OCI-LY7 (cell line): Measurements from ENCODE around the gene FHOD3. TPM values are rescaled to one million over a fixed set of nuclear protein-coding genes. Genes with fewer than 3 reads are reported as not detected.

Experiments used
- BruUV-seq: library from RNA; stranded (reverse); fragments of 400-500 nt; replicated peaks from 2 replicates; lab custom pipeline; 2021; lab: Mats Ljungman, UMichigan
- CTCF ChIA-PET: fragments of 300-600 bp; sonication (Branson Sonifier 250); formaldehyde crosslinking; loops from one replicate; lab custom pipeline; 2022; ENCODE audit warnings: antibody characterized with exemption; ENCODE audit not compliant: unreplicated experiment; lab: Charles Lee
- POLR2A ChIA-PET: fragments of 300-600 bp; sonication (Branson Sonifier 250); formaldehyde crosslinking; loops from one replicate; lab custom pipeline; 2022; ENCODE audit warnings: antibody characterized with exemption; lab: Charles Lee
- DNase-seq: peaks from one replicate; pipeline ENCODE4 v3.0.0-alpha.2; 2015; ENCODE audit warnings: low spot score
- H2AFZ ChIP-seq: fragments of 200-600 bp; sonication (generic), shearing (Covaris generic); 2 replicates; pipeline ENCODE4 v1.6.1; 2014; ENCODE audit warnings: mild to moderate bottlenecking, antibody characterized with exemption, low read length, moderate library complexity
- H3K27ac ChIP-seq: fragments of 200-600 bp; sonication (generic); 2 replicates; pipeline ENCODE4 v1.5.1; 2014; ENCODE audit warnings: mixed run types, low read depth, mild to moderate bottlenecking, moderate library complexity, low read length, inconsistent platforms; ENCODE audit not compliant: poor library complexity, severe bottlenecking
- H3K36me3 ChIP-seq: fragments of 200-600 bp; sonication (generic); 2 replicates; pipeline ENCODE4 v1.6.1; 2014; ENCODE audit warnings: mild to moderate bottlenecking, antibody characterized with exemption, low read length, moderate library complexity, mixed read lengths; ENCODE audit not compliant: insufficient read depth
- H3K4me1 ChIP-seq: fragments of 200-600 bp; sonication (generic); 2 replicates; pipeline ENCODE4 v1.5.1; 2014; ENCODE audit warnings: mild to moderate bottlenecking, low read length; ENCODE audit not compliant: insufficient read depth, poor library complexity, severe bottlenecking
- H3K4me2 ChIP-seq: fragments of 200-600 bp; sonication (generic); 2 replicates; pipeline ENCODE4 v1.6.1; 2014; ENCODE audit warnings: mild to moderate bottlenecking, low read length
- H3K4me3 ChIP-seq: fragments of 200-600 bp; sonication (generic); 2 replicates; pipeline ENCODE4 v1.5.1; 2014; ENCODE audit warnings: mild to moderate bottlenecking, low read depth, low read length; ENCODE audit not compliant: poor library complexity, severe bottlenecking
- H3K79me2 ChIP-seq: fragments of 200-600 bp; sonication (generic); 2 replicates; pipeline ENCODE4 v1.6.1; 2016; ENCODE audit warnings: low read depth, mild to moderate bottlenecking, low read length, moderate library complexity, mixed read lengths; ENCODE audit not compliant: insufficient read depth
- H3K9me2 ChIP-seq: fragments of 200-600 bp; sonication (generic); 2 replicates; pipeline ENCODE4 v1.6.1; 2016; ENCODE audit warnings: mild to moderate bottlenecking, low read length, mixed read lengths; ENCODE audit not compliant: insufficient read depth
- H3K9me3 ChIP-seq: fragments of 200-600 bp; sonication (generic); 2 replicates; pipeline ENCODE4 v1.6.1; 2014; ENCODE audit warnings: mild to moderate bottlenecking, mixed run types, low read length, mixed read lengths
- H4K20me1 ChIP-seq: fragments of 200-600 bp; sonication (generic); 2 replicates; pipeline ENCODE4 v1.6.1; 2014; ENCODE audit warnings: mild to moderate bottlenecking, antibody characterized with exemption, low read length, moderate library complexity, mixed read lengths; ENCODE audit not compliant: insufficient read depth
- CTCF ChIP-seq: fragments of 200-600 bp; sonication (generic); conservative IDR thresholded peaks from 2 replicates; pipeline ENCODE4 v1.5.1; 2014; ENCODE audit warnings: mild to moderate bottlenecking, antibody characterized with exemption, low read length, moderate library complexity, mixed read lengths
- EZH2phosphoT487 ChIP-seq: fragments of 200-600 bp; sonication (generic); IDR thresholded peaks from 2 replicates; pipeline ENCODE4 v1.6.1; 2018; ENCODE audit warnings: low read depth, borderline replicate concordance, mild to moderate bottlenecking, mixed run types, antibody characterized with exemption, low read length, moderate library complexity, mixed read lengths
- intact Hi-C: fragments of 100-400 bp; cut with micrococcal nuclease; formaldehyde crosslinking; loops from one replicate; pipeline ENCODE4 v1.10.0; 2022; ENCODE audit not compliant: unreplicated experiment
- total RNA-seq, 2 experiments: library from RNA; depleted of rRNA in 1 of 2; stranded (reverse); fragments of >200 nt in 1 of 2; shearing (Covaris generic) in 1 of 2; gene quantifications; 2 replicates each; pipeline ENCODE4 v1.2.3, GENCODE V29; 2014 to 2022

FHOD3 gene
- total RNA-seq, 2 experiments from 2014 or later: 0.06 to 2.4 TPM

DNA sequence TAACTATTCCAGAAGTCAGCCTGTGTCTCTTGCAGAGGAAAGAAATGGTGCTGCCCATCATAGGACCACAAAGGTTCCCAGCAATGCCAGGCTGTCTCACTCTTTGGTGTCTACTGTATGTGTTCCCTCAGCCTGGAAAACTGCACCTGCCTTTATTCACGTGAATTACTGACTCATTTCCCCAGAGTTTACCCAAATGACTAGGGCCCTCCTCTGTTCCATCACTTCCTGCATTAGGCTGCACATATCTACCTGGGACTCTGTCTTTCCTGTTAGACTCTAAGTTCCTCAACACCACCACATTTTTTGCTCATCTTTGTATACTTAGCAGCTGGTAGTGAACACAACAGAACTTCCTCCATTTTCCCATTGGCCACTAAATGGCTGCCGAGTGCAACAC is 188.3 kb downstream of the FHOD3 start:
- no peaks in the 10 kb centered on the region for H3K9me2 ChIP-seq
- DNase-seq: no peak
- no peaks in the 10 kb centered on the region for H4K20me1 ChIP-seq
- H3K36me3 ChIP-seq: no peaks in the 10 kb centered on the region
- intact Hi-C loops: no loop called here
- H3K4me2 ChIP-seq: no peak overlapping the region
- CTCF ChIA-PET: no interaction called here
- no peaks in the 10 kb centered on the region for H3K79me2 ChIP-seq
- H3K9me3 ChIP-seq: no peaks in the 10 kb centered on the region
- POLR2A ChIA-PET: no interaction called here
- H2AFZ ChIP-seq: no peak overlapping the region
- no peak overlapping the region for H3K4me3 ChIP-seq
- no peaks in the 10 kb centered on the region for H3K4me1 ChIP-seq
- BruUV-seq: no TSS peak
- no peak overlapping the region for H3K27ac ChIP-seq
- TF ChIP-seq CTCF (no peak), EZH2phosphoT487 (no peak)

- no peak for DNase-seq
- Histone ChIP-seq H3K79me2 (no peaks in the 10 kb centered on the region), H3K36me3 (no peaks in the 10 kb centered on the region), H3K9me3 (no peaks in the 10 kb centered on the region), H3K9me2 (no peaks in the 10 kb centered on the region), H2AFZ (no peak overlapping the region), H3K4me1 (no peaks in the 10 kb centered on the region), H4K20me1 (no peaks in the 10 kb centered on the region), H3K4me3 (no peak overlapping the region), H3K4me2 (no peak overlapping the region), H3K27ac (no peak overlapping the region)
- ChIA-PET CTCF (no interaction called here), POLR2A (no interaction called here)
- intact Hi-C loops: no loop called here
- BruUV-seq: no TSS peak
- no peak for TF ChIP-seq CTCF
- no peak for TF ChIP-seq EZH2phosphoT487
Observed at GRCh38 chr18:36488131-36488530, 190.6 kb downstream of the FHOD3 start.

GRCh38 chr18:36490897-36491296 is 193.4 kb downstream of the FHOD3 start:
- H3K4me3 ChIP-seq: no peak overlapping the region
- H4K20me1 ChIP-seq: no peaks in the 10 kb centered on the region
- POLR2A ChIA-PET: no interaction called here
- CTCF ChIA-PET: no interaction called here
- no peaks in the 10 kb centered on the region for H3K36me3 ChIP-seq
- no peak overlapping the region for H3K4me2 ChIP-seq
- no peak overlapping the region for H2AFZ ChIP-seq
- no peaks in the 10 kb centered on the region for H3K9me2 ChIP-seq
- peaks cover 4% of the 10 kb centered on the region for H3K4me1 ChIP-seq
- no peak overlapping the region for H3K27ac ChIP-seq
- BruUV-seq: no TSS peak
- H3K79me2 ChIP-seq: no peaks in the 10 kb centered on the region
- intact Hi-C loops: no loop called here
- TF ChIP-seq EZH2phosphoT487 (no peak), CTCF (no peak)
- no peak for DNase-seq
- no peaks in the 10 kb centered on the region for H3K9me3 ChIP-seq
